GM18873 (cell line): ENCODE data around the gene GLMN.

Experiments
- ATAC-seq: cut with Tn5 transposase; IDR thresholded peaks from one replicate; pipeline ENCODE4 v1.9.1; 2021; ENCODE audit warnings: mild to moderate bottlenecking, moderate library complexity, moderate number of reproducible peaks; ENCODE audit not compliant: unreplicated experiment, low FRiP score

The GLMN gene, protein sequence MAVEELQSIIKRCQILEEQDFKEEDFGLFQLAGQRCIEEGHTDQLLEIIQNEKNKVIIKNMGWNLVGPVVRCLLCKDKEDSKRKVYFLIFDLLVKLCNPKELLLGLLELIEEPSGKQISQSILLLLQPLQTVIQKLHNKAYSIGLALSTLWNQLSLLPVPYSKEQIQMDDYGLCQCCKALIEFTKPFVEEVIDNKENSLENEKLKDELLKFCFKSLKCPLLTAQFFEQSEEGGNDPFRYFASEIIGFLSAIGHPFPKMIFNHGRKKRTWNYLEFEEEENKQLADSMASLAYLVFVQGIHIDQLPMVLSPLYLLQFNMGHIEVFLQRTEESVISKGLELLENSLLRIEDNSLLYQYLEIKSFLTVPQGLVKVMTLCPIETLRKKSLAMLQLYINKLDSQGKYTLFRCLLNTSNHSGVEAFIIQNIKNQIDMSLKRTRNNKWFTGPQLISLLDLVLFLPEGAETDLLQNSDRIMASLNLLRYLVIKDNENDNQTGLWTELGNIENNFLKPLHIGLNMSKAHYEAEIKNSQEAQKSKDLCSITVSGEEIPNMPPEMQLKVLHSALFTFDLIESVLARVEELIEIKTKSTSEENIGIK

DNA sequence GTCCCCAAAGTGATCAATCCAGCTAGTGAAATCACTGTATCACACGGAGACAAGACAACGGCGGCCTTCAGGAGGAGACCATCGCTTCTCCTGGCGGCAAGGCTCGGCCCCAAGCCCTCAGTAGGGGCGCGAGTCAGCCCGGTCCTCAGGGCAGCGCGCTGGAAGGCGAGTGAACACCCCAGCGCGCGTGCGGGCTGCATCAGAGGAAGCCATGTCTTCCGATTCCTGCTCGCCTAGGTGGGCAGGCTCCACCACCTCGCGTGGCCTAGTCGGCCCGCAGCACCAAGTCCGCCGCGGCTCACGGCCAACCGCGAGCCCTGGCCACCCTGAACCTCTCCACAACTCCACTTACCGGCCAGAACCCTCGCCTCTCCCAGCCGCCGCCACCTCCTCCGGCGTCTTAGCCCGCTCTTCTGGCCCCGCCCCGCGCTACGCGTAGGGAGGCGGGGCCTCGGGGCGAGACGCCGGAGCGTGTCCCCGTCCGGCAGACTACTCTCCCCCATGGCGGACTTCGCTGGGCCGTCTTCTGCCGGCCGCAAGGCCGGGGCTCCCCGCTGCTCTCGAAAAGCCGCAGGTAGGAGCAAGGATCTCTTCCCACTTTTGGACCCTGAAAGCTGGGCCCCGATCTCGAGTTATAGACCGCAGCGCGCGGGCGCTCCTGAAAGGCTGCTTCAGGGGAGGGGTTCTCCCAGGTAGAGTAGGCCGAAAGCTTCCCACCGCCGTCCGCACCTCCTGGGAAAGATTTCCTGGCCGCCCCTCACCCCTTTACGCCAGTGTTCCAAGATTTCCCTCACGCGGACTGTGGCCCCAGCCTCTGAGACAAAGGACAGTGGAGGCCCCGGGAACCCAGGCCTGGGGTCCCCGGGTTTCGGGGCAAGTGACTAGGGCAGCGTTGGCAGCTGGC is at the start of gene GLMN, which contains the start of gene RPAP2:
TSS of gene GLMN (minus strand) at position 415 of the 904 bp plus-strand sequence. CDS start 988 bp downstream, outside the sequence.
TSS of gene RPAP2 (plus strand) at position 487 of the 904 bp plus-strand sequence. CDS start at position 502, 15 bp downstream.
- peak; percentile 89 for ATAC-seq

DNA sequence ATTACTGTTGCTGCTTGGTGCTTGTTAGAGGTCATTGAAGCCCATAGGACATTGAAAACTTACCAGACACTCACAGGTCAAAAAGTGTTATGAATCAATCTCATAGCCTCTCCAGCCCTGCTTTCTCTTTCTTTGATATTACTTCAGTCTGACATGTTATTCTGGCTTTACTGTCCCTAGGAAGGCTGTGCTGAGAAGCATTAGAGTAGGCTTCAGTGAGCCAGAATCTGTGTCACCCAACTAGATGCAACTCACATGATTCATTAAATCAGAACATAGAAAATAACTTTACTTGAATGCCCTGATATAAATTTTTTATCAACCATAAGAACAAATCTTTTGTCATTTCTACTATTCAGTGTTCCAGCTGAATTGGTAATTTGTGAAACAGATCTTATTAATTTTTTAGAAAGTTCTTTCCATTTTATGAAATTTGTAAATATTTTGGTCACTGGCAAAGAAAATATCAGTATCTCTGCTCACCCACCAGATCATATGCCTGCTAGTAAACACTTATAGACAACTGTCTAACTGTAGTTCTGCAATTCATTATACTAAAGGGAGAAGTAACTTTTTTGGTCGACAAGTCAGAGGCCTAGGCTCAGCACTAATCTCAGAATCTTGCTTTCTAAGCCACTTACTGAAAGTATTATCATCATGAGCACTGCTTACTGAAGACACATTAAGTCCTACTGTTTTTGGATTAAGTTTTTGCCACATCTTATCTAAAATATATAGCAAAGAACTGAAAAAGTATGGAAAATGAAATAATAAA is 48.3 kb upstream of the GLMN start:
- no peak for ATAC-seq

DNA sequence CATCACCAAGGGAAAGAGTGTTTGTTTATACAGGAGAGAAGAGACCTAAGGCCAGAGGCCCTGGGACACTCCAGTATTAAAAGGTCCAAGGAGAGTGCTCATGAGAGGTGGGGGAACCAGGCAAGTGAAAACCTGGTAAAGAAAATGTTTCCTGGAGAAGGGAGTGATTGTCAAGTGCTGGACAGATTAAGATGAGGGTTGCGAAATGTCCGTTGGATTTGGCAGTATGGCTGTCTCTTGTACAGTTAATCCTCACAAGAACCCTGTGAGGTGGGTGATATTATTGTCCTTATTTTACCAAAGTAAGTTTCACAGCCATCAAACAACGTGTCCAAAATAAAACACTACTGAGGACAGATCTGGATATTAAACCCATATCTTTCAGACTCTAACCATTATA is 44.3 kb upstream of the GLMN start:
- no peak for ATAC-seq

DNA sequence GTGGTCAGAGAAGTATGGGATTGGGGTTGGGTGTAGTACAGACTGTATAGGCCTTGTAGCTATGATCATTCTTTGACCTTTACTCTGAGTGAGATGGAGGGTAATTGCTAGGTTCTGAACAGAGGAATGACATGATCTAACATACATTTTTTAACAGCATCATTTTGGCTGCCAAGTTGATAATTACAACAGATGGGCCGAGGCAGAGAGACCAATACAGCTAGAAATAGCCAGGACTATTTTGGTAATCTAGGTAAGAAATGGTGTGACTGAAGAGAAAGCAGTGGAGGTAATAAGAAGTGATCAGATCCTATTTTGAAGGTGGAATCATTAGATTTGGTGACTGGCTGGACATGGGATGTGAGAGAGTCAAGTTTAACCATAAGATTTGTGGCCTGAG is 43.6 kb upstream of the GLMN start:
- ATAC-seq: no peak

DNA sequence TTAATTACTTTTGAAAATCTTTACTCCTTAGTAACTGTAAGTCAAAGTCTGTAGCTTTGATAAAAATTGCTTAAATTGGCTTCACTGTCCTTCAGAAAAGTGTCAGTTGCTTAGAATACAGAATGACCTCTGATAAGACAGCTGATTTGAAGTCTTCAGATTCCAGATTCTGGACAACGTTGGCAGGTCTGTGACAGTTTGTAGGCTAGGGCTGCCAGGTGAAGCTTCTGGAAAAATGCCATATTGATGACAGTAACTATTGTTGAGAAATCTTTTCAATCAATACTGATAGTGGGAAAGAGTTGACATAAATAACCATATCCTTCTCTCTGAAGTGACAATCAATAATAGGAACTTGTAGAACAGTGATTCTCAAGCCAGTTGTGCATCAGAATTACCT is 41.4 kb upstream of the GLMN start:
- ATAC-seq: no peak

DNA sequence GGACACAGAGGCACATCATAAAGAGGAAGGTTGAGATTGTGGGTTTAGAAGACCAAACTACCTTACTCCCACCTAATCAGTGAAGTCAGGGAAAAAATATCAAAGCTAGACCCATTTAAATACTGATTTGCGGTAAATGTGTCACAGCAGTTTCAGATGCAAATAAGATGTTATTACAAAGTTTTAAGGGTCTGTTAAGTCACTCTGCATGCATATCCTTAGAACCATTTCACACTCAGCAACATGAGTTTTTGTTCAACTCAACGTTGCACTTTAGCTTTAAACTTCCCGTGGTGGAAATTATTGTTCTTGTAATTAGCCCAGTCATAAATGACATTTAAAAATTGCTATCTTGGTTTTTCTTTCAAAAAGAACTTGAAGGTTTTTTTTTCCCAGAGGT is 34.9 kb upstream of the GLMN start:
- no peak for ATAC-seq

DNA sequence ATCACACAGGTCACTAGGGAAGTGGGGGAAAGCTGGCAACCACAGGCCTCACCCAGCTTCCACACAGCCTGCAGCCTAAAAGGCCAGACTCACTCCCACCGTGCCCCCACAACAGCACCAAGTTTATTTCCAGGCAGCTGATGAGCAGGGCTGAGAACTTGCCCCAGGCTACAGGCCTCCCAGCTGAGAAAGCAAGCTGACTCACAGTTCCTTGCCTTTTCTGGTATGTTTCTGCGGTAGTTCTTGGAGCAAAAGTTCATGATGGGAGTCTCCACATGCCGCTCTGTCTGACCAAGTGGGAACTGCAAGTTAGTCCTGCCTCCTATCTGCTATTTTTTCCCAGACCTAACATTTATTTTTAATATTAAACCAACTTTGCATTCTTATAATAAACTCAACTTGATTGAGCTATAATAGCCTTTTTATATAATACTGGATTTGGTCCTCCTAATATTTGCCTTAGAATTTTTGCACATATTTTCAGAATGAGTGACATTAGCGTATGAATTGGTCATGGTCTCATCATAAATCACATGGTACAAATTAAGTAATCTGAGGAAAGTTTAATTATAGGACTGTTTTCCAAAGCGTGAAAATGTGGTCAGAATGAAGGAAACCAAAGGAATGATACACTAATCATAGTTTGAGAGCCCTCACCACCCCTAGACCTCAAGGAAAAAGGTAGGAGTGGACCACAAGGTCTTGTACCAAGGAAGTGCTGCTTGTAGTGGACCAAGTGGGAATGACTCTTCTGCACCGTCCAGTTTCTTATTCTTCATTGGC is 30.8 kb upstream of the GLMN start:
- ATAC-seq: no peak

DNA sequence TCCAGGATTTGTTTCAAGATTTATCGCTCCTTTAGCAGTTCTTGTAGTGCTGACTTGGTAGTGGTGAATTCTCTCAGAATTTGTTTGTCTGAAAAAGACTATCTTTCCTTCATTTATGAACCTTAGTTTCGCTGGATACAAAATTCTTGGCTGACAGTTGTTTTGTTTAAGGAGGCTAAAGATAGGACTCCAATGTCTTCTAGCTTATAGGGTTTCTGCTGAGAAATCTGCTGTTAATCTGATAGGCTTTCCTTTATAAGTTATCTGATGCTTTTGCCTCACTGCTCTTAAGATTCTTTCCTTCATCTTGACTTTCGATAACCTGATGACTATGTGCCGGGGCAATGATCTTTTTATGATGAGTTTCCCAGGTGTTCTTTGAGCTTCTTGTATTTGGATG is 29.0 kb upstream of the GLMN start:
- ATAC-seq: no peak

DNA sequence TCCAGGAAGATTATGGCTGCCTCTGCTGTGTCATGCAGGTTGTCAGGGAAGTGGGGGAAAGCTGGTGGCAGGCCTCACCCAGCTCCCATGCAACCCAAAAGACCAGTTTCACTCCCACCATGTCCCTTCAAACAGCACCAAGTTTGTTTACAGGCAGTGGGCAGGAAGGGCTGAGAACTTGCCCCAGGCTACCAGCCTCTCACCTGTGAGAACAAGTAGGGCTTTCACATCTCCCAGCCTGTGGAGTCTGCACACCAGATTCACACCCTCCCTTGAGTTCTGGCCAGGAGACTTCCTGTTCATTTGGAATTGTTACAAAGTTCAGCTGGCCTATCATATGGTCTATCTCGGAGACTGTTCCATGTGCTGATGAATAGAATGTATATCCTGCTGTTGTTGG is 27.9 kb upstream of the GLMN start:
- ATAC-seq: no peak

DNA sequence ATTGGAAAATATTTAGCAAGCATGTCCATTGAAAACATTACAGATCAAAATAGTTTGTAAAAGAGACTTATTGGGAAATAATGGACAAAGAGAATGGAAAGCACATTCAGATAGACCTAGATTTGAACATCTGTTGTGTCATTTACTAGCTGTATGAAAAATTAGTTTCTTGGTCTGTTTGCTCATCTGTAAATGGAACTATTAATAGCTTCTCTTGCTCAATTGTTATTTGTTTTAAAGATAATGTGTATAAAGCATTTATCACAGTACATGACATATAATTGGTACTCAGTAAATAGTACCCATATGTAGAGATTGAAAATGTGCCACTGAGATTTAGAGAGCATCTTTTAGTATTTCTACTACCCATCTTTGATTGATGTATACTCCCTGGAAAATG is 26.0 kb upstream of the GLMN start:
- ATAC-seq: no peak

DNA sequence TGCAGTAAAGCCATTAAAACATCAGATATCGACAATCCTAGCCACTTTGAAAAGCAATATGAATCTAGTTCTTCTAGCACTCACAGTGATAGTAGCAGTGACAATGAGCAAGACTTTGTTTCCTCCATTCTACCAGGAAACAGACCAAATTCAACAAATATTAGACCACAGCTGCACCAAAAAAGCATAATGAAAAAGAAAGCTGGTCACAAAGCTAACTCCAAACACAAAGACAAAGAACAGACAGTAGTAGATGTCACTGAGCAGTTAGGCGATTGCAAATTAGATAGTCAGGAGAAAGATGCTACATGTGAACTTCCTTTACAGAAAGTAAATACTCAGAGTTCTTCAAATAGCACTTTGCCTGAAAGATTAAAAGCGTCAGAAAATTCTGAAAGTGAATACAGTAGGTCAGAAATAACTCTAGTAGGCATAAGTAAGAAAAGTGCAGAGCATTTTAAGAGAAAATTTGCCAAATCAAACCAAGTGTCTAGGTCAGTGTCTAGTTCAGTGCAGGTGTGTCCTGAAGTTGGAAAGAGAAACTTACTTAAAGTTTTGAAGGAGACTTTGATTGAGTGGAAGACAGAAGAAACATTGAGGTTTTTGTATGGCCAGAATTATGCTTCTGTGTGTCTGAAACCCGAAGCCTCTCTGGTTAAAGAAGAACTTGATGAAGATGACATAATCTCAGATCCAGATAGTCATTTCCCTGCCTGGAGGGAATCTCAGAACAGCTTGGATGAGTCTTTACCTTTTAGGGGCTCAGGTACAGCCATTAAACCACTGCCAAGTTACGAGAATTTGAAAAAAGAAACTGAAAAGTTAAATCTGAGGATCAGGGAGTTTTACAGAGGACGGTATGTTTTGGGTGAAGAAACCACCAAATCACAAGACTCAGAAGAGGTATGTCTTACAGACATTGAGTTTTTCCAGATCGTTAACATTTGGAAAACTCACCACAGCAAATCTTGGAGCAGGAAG is 25.0 kb upstream of the GLMN start:
- ATAC-seq: no peak

DNA sequence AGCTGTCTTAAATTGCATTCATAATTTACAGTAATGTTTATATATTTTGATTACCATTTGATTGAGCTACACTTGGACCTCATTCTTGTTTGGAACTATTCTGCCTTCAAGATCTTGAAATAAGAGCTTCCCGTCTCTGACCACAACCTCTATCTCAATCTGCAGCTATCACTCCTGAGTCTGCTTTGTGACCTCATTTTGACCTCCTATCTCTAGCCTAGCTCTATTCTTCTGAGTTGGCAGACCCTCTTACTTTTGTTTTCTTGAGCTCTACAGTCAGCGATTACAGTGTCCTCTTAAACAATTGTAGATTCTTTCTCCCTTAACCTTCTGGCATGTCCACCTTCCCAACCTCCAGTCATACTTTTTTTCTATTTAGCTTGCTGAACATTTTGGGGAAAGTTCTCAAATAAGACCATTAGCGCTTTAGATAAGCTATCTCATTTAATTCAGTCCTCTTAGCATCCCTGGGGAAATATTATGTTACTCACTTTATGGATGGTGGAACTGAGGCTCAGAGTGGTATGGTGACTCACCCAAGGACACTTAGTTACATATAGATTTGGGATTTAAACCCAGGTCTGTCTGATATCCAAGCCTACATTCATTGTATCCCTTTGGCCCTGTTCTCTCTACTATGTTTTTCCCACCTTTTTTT is 19.2 kb upstream of the GLMN start:
- no peak for ATAC-seq

DNA sequence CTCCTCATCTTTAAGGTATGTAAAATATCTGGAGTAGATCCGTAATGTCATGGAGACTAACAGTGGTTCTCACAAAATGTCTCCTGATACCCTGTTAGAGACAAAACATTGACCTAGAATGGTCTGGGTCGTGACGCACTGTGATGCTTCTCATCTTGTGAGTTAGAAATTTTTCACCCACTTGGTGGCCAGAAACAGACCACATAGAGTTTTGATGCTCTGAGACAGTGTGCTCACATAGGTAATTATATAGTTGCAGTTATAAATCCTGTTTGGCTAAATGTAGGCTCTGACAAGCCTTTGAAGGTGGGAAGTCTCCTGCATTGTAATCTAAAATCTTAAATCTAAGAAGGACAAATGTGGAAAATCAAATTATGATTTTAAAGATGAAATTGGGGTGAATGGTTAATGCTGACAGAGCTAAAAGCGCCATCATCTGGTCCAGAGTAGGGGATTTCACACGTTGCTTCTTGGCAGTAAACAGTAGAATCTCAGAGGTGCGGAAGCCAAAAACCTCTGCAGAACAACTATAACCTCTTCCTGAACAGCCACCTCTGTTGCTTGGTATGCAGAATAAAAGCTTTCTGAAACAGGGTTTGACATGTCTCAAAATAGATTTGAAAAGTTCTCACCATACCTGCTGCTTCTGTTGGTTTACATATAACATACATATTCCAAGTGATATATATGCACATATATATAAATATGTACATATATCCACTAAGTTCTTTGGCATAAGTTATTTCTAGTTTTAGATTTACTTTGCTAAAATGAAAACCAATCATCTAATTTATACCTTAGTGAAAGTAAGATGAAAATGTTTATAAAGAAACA is 17.2 kb upstream of the GLMN start:
- ATAC-seq: no peak

DNA sequence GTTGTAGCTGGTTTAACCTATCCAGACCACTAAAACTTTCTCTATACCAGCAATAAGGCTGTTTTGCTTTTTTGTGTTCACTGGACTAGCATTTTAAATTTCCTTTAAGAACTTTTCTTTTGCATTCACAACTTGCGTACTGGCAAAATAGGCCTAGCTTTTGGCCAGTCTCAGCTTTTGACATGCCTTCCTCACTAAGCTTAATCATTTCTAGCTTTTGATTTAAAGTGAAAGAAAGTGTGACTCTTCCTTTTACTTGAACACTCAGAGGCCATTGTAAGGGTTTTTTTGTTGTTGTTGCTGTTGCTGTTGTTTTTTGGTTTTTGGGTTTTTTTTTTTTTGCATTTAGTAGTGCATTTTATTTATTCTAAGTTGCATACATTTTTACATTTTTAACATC is 15.2 kb upstream of the GLMN start:
- ATAC-seq: no peak

DNA sequence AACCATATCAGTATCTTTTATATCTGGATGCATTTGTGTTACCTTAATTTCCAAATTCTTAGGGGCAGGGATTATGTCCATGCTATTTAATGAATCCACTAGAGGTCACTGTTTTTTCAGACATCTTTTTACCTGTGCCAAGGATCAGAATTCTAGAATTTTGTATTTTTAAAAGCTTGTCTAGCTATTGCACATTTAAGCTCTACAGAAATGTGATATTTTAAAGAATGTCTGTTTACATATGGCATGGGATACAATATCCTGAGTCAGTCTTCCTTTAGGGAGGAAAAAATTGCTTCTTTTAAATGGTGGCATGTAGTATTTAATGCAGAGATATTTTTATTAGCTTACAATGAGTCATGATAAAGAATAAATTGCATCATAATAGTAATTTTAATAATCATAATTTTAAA is 11.4 kb upstream of the GLMN start:
- ATAC-seq: no peak

DNA sequence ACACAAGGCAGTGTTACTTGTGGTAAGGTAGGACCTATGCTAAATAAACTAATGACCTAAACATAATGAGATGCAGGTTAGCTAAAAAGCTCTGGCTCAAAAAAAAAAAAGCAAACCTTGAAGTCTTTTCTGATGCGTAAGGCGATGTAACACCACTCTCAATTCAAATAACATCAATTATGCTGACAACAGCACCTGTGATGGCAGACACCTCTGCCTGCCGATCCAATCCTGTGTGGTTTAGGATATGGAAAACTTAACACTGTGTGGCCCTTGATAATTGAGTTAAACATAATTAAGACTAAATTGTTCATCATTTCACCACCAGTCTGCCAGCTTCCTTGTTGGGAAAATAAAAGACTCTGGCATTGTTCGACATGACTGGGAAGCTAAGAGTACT is 9.2 kb upstream of the GLMN start:
- no peak for ATAC-seq

DNA sequence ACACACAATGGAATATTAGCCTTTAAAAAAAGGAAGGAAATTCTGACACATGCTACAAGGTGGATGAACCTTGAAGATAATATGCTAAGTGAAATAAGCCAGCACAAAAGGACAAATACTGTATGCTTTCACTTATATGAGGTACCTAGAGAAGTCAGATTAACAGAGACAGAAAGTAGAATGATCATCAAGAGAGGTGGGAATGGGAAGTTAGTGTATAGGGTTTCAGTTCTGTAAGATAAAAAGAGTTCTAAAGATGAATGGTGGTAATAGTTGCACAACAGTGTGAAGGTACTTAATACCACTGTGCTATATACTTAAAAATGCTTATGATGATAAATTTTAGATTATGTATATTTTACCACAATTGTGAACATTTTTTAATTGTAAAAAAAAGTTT is 7.2 kb upstream of the GLMN start:
- no peak for ATAC-seq
